AG04449 (cell line): Measurements from ENCODE around the gene CD8A.

Source experiments
- CTCF ChIA-PET: fragments of 350-600 bp; formaldehyde crosslinking; extraction: SDS; loops from one replicate; lab custom pipeline; 2021; ENCODE audit warnings: antibody characterized with exemption; lab: Yijun Ruan, JAX
- POLR2A ChIA-PET: fragments of 400-600, 350-600 bp; formaldehyde crosslinking; extraction: SDS; loops from one replicate; lab custom pipeline; 2020; ENCODE audit warnings: antibody characterized with exemption, inconsistent platforms; lab: Yijun Ruan, JAX
- DNase-seq: peaks from one replicate; pipeline ENCODE4 v3.0.0-alpha.2; 2010; ENCODE audit warnings: low read depth, low spot score
- H3K4me3 ChIP-seq: 2 replicates; pipeline ENCODE4 v1.5.1; 2011; ENCODE audit warnings: low read depth, mild to moderate bottlenecking, control low read depth, low read length
- TF ChIP-seq, protein P1 (sequence below): IDR thresholded peaks from one replicate; pipeline ENCODE4 v1.5.1; 2011; ENCODE audit warnings: mild to moderate bottlenecking, moderate library complexity, low read length, control low read depth, inconsistent platforms; ENCODE audit not compliant: insufficient read depth; ENCODE audit errors: missing control alignments

Gene CD8A

DNA sequence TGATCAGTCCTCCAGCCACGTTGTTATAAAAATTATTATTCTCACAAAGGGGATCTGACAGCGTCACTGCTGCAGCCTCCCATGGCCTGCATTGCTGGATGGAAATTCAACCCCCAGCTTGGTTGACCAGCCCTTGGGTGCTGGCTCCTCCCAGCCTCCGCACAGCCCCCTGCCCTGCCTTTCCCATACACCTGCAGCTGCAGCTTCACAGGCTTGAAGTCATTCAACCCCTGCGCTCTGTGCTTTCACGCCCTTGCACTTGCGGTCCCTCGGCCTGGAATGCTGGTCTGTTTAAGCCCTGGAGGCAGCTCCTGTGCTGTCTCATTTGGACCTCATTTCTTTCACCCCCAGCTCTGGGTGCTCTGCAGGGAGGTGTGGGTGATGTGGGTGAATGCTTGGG lies 860 bp upstream of the CD8A start:
- ChIA-PET POLR2A (no interaction called here), CTCF (no interaction called here)
- TF ChIP-seq, protein P1, sequence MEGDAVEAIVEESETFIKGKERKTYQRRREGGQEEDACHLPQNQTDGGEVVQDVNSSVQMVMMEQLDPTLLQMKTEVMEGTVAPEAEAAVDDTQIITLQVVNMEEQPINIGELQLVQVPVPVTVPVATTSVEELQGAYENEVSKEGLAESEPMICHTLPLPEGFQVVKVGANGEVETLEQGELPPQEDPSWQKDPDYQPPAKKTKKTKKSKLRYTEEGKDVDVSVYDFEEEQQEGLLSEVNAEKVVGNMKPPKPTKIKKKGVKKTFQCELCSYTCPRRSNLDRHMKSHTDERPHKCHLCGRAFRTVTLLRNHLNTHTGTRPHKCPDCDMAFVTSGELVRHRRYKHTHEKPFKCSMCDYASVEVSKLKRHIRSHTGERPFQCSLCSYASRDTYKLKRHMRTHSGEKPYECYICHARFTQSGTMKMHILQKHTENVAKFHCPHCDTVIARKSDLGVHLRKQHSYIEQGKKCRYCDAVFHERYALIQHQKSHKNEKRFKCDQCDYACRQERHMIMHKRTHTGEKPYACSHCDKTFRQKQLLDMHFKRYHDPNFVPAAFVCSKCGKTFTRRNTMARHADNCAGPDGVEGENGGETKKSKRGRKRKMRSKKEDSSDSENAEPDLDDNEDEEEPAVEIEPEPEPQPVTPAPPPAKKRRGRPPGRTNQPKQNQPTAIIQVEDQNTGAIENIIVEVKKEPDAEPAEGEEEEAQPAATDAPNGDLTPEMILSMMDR, result no peak

DNA sequence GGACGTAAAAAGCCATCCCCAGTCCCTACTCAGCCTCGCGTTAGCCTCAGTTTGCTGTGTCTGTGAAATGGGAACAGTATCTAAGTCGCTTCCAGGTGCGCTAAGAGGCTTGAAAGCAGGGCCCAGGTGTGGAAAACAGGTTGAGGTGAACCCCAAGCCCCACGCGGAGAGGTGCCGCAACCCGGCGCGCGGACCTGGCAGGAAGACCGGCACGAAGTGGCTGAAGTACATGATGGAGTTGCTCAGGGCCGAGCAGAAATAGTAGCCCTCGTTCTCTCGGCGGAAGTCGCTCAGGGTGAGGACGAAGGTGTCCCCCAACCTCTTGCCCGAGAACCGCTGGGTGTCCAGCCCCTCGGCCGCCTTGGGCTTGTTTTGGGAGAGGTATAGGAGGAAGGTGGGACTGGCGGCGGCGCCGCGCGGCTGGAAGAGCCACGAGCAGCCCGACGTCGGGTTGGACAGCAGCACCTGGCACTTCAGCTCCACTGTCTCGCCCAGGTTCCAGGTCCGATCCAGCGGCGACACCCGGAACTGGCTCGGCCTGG lies 508 bp downstream of the CD8A start:
- DNase-seq, result no peak
- no peak overlapping the region for H3K4me3 ChIP-seq
- ChIA-PET CTCF (interaction anchor here (0.6 kb wide), 1 partner anchor 25 kb away, joined by 4 read pairs; no protein-coding TSS in a partner anchor), POLR2A (no interaction called here)
- TF ChIP-seq, protein P1, result no peak

More for the DNA sequence above, 860 bp upstream of the CD8A start:
- H3K4me3 ChIP-seq, result no peak overlapping the region
- DNase-seq, result no peak

DNA sequence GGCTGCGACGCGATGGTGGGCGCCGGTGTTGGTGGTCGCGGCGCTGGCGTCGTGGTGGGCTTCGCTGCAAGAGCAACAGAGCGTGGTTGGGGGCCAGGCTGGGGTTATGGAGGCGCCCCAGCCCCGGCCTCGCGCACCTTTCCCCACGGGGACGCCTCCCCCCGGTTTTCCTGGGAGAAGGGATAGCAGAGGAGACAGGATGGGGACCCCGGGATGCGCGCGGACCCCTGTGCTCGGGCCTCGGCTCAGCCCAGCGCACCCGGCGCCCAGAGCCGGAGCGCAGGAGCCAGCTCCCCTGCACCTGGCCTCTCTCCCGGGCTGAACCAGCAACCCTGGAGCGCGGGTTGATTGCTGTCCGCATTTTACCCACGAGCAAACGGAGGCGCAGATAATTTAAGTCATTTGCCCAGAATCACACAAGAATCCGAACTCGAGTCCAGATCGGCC lies 1.0 kb downstream of the CD8A start:
- TF ChIP-seq, protein P1, result no peak
- CTCF ChIA-PET, result no interaction called here
- no peak for DNase-seq
- no peak overlapping the region for H3K4me3 ChIP-seq
- POLR2A ChIA-PET, result no interaction called here

DNA sequence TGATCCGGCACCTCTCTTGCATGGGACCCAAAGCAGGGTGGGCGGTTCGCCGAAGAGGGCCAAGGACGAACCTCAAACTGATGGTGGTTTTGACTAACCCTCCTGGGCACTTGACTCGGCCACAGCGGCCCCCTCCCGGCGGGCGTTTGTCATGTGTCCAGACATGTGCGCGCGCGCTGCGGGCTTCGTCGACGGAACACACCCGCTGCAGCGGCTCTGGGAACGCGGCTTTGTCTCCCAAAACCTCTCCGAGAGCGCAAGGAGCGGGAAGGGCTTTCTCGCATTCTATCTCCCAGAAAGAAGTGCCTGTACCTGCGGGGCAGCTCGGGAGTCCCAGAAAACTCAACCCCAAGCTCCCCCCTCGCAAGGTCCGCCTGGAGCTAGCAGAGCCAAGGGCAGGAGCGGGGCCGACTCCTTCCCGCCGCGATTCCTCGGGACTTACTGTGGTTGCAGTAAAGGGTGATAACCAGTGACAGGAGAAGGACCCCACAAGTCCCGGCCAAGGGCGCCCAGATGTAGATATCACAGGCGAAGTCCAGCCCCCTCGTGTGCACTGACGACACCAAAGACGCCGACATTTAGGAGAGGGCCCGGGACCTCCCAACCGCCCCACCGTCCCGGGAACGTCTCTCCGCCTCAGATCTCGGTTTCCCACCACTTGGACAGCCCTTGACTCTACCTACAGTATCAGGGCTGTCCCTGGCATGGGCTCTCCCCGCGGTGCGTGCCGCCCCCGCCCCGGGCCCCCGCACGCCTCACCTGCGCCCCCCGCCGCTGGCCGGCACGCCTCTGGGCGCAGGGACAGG lies 1.6 kb downstream of the CD8A start:
- no peak for DNase-seq
- CTCF ChIA-PET, result no interaction called here
- TF ChIP-seq, protein P1, result no peak
- POLR2A ChIA-PET, result no interaction called here
- H3K4me3 ChIP-seq, result no peak overlapping the region

DNA sequence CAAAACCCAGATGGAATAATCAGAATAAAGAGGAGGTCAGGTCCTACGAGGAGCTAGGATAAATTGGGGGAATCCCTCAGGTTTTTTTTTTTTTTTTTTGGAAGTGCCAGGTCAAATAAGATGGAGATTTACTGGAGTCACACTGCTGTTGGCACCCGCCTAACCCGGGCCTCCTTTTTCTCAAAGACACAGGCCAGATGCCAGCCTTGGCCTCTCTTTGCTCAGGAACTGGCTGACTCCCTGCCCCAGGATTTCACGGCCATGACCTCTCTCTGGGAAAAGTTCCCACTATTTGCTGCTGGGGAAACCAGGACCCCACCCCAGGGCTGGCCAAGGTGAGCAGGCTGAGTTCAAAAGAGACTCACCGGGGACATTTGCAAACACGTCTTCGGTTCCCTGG lies 2.5 kb downstream of the CD8A start:
- ChIA-PET CTCF (no interaction called here), POLR2A (no interaction called here)
- no peak for DNase-seq
- no peak overlapping the region for H3K4me3 ChIP-seq
- TF ChIP-seq, protein P1, result no peak

DNA sequence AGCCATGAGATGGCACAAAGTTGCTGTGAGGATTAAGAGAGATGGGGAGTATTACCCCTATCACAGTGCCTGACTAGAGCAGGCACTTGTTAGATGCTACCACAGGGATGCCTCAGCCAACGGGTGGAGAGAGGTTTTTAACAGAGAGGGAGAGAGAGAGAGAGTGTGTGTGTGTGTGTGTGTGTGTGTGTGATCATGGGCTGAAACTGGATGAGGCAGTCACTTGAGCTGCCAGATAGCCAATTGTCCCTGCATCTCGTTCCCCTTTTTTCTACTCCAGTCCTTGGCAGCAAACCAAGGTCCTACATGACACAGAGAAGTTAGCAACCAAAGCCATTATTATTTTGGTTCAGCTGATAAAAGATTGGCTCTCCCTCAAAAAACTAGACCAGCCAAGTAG lies 3.0 kb downstream of the CD8A start:
- H3K4me3 ChIP-seq, result no peak overlapping the region
- DNase-seq, result no peak
- TF ChIP-seq, protein P1, result no peak
- CTCF ChIA-PET, result no interaction called here
- POLR2A ChIA-PET, result no interaction called here
